HL-60/S4 treated with retinoic acid at 250 ng/mL for 4 days and 3 days (cell line): ENCODE measurements around the gene HAND2.

Source experiments
- in situ Hi-C: fragments of 300-500 bp; cut with MboI; formaldehyde crosslinking; loops from 2 replicates; pipeline ENCODE4 v1.7.0; 2022; ENCODE audit warnings: low sequenced_read_pairs

Gene HAND2

GRCh38 chr4:173529477-173530325 is at the start of gene HAND2:
Gene HAND2, minus strand, starts transcription at chr4:173530229. Its CDS starts 940 bp downstream, at chr4:173529289.
- in situ Hi-C loops = no loop called here

GRCh38 chr4:173578956-173579355 is 48.9 kb upstream of the HAND2 start:
- in situ Hi-C loops = no loop called here

GRCh38 chr4:173577963-173578362 is 47.9 kb upstream of the HAND2 start:
- in situ Hi-C loops = no loop called here

- in situ Hi-C loops = no loop called here
These were observed 45.6 kb upstream of the HAND2 start for GRCh38 chr4:173575482-173576152.

- in situ Hi-C loops = no loop called here
These were observed 43.7 kb upstream of the HAND2 start for GRCh38 chr4:173573725-173574124.

GRCh38 chr4:173573286-173573685 is 43.3 kb upstream of the HAND2 start:
- in situ Hi-C loops = no loop called here

GRCh38 chr4:173572493-173573129 is 42.6 kb upstream of the HAND2 start:
- in situ Hi-C loops = no loop called here

- in situ Hi-C loops = no loop called here
These were observed 41.6 kb upstream of the HAND2 start for GRCh38 chr4:173571620-173572019.

GRCh38 chr4:173565281-173565680 is 35.3 kb upstream of the HAND2 start:
- in situ Hi-C loops = no loop called here

GRCh38 chr4:173564461-173564860 is 34.4 kb upstream of the HAND2 start:
- in situ Hi-C loops = no loop called here

GRCh38 chr4:173560896-173561295 is 30.9 kb upstream of the HAND2 start:
- in situ Hi-C loops = no loop called here

GRCh38 chr4:173556398-173557131 is 26.5 kb upstream of the HAND2 start:
- in situ Hi-C loops = no loop called here

GRCh38 chr4:173547889-173548288 is 17.9 kb upstream of the HAND2 start:
- in situ Hi-C loops = no loop called here

- in situ Hi-C loops = no loop called here
These were observed 16.7 kb upstream of the HAND2 start for GRCh38 chr4:173546776-173547175.

- in situ Hi-C loops = no loop called here
These were observed 15.4 kb upstream of the HAND2 start for GRCh38 chr4:173545440-173545839.

- in situ Hi-C loops = no loop called here
These were observed 13.2 kb upstream of the HAND2 start for GRCh38 chr4:173543266-173543665.

- in situ Hi-C loops = no loop called here
These were observed 10.0 kb upstream of the HAND2 start for GRCh38 chr4:173539986-173540385.

- in situ Hi-C loops = no loop called here
These were observed 8.9 kb upstream of the HAND2 start for GRCh38 chr4:173538909-173539445.

- in situ Hi-C loops = no loop called here
These were observed 8.3 kb upstream of the HAND2 start for GRCh38 chr4:173538148-173538908.

- in situ Hi-C loops = no loop called here
These were observed 7.7 kb upstream of the HAND2 start for GRCh38 chr4:173537613-173538147.
